ENCODE data around the gene PDE8B.

- TF ChIP-seq CTCF (IDR thresholded peaks at IDR 0.05): no peak
- no peak for TF ChIP-seq POLR2AphosphoS5 (IDR thresholded peaks at IDR 0.05)
- no peak for TF ChIP-seq POLR2A (IDR thresholded peaks at IDR 0.05)
- TF ChIP-seq EP300 (IDR thresholded peaks at IDR 0.05): no peak
These were observed 183.7 kb downstream of the PDE8B start for GRCh38 chr5:77394064-77394715.

Measured in sigmoid colon (tissue), 4 donors.